Activated CD8-positive, alpha-beta memory T cell treated with anti-CD3 and anti-CD28 coated beads, Interleukin-2, amount 50 U/mL, for 48 hours (primary cell): ENCODE results near the gene ADAM10.

Source experiments
- DNase-seq: peaks from one replicate; pipeline ENCODE4 v3.0.0-alpha.2; 2020

Gene ADAM10

DNA sequence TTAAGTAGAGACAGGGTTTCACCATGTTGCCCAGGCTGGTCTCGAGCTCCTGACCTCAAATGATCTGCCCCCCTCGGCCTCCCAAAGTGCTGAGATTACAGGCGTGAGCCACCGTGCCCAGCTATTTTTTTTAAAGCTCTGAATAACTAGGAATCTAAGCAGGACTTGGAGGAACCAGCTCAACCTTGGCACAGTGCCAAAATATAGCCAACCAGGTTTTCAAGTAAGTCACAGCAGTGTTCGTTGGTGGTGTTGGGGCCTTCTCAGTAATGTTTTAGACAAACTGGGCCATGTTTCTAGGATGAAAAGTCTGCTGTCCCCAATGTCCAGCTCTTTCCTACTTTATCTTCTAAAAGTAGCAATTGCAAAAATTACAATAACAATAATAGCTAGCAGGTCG, 6.4 kb upstream of the ADAM10 start:
- DNase-seq = no peak

DNA sequence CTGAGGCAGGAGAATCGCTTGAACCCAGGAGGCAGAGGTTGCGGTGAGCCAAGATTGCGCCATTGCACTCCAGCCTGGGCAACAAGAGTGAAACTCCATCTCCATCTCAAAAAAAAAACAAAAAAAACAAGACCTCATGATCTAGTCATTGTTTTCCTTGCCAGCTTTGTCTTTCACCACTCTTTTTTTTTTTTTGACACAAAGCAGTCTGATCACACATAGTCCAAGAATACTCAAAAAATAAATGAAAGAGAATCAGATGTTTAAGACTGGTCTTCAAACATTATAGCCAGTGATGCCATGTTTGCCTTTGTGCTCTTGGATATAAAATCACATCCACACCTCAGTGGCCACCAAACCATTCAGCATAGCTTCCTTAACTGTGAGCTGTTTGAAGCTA, 5.8 kb upstream of the ADAM10 start:
- DNase-seq = no peak

DNA sequence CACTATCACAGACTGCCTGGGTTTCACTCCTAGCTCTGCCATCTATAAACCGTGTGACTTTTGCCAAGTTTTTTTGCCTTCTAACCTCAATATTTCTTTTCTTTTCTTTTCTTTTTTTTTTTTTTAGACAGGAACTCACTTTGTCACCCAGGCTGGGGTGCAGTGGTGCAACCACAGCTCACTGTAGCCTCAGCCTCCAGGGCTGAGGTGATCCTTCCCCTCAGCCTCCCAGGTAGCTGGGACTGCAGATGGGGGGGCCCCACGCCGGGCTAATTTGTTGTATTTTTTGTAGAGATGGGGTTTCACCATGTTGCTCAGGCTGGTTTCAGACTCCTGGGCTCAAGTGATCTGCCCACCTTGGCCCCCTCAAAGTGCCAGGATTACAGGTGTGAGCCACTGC, 3.2 kb upstream of the ADAM10 start:
- DNase-seq = no peak

DNA sequence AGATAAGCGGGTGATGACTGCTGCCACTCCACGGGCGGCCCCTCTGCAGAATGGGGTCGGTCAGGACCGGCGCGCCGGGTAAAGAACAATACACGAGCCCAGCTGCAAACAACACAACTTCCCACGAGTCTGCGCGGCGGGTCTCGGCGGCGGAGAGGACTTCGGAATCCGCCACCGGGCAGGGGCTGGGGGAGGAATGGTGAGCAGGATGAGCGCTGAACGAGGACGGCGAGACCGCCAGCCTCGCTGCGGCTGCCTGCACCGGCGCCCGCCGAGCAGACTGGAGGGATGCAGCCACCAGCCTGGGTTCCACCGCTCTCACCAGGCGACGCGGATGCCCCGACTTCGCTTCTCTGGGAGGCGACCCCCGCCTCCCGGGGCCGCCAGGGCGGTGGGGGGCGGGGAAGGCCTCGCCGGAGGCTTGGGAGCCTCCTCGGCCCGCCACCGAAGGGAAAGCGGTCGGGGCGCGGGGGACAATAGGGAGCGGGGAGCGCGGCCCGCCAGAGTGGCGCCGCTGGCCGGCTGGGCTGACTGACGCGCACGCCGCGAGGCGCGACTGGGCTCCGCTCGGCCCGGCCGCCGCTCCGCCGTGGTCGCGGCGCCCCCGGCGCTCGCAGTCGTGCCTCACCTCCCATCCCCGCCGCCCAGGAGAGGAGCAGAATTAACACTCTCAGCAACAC, 515 bp downstream of the ADAM10 start:
- peak; percentile 72 for DNase-seq

DNA sequence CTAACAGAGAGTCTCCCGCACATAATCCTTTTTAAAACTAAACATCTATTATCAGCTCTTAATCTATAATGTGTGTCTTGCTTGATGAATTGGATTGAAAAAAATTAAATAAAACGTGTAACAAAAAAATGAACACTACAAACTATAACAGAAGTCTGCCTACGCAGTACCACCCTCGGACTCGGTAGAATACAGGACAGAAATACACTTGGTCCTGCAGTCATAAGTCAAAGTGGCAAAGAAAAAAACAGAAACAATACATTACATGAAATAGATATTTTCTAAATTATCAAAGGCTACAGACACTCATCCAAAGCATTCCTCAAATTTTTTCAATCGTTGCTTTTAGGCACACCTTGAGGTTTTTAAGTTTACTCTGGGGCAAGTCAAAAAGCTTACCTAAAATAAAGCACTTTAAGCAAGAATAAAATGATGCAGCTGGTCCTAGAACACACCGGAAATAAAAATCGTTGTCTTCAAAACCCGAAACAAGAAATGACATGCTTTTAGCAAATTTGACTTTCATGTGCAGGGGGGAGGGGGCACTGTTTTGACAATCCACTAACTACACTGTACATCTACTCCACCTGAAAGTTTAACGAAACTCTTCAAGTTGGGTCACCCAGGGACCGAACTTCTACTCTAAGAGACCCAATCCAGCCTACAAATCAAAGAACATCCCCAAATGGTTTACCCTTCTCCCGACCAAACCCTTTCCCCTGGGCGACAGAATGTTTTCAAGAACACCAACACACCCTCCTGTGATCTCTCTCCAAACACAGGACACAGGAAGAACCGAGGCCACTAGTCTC, 1.3 kb downstream of the ADAM10 start:
- no peak for DNase-seq

DNA sequence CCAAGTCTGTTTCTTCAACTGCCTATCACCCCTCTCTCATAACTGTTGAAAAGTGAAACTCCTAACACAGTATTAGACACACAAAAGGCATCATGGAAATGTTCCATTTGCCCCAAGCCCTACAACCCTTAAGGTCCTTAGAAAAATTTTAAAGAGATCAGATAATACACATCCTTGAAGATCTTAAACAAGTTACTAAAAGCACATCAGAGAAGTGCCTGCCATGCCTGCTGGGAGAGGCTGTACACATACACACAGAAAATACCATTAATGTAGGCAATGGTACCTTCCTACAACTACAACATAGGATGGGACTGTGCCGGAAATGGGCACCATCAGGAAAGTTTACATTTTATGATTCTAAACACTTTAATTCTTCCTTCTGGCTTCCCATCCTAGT, 3.3 kb downstream of the ADAM10 start:
- no peak for DNase-seq

DNA sequence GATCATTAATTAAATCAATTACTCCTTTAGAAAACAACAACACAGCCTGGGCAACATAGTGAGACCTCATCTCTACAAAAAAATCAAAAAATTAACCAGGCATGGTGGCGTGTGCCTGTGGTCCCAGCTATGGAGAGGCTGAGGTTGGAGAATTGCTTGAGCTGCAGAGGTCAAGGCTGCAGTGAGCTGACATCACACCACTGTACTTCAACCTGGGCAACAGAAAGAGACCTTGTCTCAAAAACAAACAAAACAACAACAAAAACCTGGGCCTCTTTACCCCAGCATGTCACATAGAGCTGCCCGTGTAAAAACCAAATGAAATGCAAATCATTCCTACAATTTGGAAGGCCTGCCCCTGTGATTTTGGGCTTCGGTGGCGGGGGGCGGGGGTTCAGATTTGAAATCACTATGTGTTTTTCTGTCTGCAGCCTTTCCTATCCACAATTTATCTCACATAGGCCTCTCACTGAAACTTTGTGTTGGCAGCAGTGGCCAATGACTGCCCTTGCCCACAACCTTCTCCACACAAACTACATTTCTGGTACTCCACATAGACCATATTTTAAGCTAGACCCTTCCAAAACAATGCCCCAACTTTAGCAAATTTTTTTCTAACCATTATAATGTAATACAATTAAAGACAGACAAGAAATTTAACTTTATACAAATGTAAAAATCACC, 6.5 kb downstream of the ADAM10 start:
- DNase-seq = no peak

DNA sequence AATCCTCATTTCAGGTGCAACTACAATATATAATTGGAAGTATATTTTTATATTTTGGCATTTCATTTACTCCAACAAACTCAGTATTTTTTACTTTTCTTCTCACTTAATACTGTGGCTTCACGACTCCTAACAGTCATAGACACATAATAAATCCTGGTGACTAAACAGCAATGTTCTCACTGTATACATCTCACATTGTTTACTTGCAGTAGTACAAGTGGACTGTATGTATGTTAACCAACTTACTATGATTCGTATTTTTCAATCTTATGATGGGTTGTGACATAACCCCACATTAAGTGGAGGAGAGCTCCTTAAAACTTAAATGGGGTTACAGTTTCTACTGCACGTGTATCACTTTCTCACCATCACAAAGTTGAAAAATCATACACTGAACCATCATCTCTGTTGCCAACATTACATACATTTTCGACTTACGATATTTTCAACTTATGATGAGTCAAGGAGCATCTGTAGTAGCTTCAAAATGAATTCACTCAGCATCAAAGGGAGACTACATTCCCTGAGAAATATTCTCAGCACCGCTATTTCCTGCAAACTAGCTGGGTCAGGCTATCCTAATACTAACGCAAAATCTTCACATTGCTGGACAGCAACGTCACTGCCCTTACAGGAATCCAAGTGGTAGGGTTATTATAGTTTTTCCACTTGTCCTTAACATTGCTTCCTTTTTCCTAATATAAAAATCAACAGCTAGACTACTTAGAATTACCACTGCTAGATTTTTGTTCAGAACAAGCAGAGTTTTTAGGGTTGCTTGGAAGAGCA, 7.3 kb downstream of the ADAM10 start:
- no peak for DNase-seq

DNA sequence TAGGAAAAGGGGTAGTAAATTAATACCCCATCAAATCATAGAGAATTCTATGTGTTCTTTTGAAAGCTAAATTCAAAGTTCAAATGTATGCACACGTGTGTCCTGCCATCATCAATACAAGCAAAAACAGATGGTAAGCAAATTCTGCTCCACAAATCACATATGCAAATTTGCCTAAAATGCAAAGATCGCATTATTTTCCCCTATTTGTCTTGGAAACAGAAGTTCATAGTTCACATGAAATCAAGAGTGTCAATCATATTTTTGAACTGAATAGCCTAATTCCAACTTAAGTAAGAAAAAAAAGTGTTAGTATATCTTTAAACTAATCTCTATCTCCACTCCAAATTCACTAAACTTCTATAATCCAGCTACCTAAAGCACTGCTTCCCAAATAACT, 8.5 kb downstream of the ADAM10 start:
- DNase-seq = no peak

DNA sequence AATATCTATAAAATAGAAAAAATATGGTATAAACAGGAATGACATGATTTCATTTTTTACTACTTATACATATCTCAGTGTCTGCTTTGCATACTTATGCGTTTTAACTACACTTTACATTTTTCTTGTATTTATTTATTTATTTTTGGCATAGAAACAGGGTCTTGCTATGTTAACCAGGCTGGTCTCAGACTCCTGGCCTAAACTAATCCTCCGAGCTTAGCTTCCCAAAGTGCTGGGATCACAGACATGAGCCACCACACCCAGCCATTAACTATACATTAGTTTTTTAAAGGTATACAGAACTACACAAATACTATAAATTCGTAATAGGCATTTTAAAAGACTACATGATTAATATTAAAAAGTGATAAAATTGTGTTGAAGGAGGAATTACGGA, 9.1 kb downstream of the ADAM10 start:
- DNase-seq = no peak

DNA sequence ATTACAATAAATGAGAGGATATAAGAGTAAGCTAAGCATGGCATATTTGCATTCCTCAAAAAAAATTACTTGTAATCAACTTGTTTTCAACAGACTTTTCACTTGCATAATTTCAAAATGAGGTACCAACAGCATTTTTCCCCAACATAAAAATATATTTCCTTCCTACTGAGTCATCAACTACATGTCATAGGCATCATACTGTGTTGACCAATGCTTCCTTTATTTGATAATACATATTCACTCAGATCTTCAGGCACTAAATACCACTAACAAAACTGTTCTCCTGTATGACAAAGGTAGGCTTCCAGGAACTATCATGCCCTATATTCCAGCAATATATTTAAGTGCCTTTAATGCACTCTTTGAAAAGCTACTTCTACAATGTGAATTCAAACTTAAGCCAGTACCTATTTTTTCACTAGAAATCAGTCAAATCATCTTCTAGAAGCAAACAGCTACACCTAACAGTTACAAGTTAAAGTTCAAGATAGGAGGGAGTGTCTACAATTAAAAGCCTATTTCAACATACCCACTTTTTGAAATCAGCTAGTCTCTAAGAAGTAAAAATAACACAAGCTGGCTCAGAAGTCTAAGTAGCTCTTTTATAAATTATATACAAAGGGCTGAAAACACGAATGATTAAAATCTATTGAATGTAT, 11.3 kb downstream of the ADAM10 start:
- DNase-seq = no peak

DNA sequence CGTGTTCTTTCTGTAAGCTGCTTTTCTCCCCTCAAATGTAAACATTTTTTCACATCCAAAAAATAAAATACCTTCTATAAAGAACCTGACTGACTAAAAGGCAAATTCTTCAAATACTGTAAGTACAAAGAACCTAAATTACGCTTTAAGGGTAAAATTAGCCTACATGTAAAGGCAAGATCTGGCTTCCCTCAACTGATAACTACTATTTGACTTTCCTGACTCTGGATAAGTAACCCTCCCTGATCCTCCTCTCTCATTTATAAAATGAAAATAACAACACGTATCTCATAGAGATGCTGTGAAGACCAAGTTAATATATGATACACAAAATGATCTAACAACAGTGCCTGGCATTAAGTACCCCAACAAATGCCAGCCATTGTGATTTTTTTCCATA, 12.2 kb downstream of the ADAM10 start:
- DNase-seq = no peak

DNA sequence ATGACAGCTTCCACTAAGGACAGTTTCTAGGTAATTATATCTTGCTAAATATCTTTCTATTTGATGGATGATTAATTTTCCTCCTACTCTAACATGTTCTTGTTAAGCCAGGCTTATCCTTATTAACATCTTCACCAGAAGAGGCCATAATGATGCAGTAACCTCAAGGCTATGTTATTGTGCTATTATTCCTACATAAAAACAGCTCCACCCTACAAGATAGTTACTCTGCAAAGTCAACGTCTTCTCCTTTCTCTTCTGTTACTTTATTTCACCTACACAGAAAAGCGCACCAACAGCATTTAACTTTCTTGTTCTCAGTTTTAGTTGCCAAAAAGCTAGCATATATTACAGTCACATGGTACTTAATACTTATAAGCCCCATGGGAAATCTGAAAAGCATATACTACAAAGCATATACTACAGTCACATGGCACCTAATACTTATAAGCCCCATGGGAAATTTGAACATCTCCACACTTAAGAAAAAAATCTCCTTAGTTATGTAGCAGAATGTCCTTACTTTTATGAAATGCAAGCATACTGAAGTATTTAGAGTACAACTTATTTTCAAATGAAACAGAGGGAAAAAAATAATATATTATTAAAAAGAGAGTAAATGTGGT, 13.4 kb downstream of the ADAM10 start:
- no peak for DNase-seq

DNA sequence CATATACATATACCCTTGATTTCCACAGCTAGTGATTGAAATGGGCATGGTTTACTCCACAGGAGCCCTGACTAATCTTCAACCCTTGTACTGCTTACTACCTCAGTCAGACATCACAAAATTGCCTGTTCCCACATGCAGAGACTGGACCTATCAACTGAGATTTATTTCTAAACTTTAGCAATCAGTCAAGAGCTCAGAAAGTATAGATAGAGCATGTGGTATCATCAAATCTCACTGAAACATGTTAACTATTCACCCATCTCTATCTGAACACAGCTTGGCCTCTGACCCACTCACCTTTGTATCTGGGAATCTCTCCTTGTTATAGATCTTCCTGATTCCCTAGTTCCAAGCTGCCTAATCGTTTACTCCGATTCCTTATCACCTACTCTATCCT, 14.6 kb downstream of the ADAM10 start:
- DNase-seq = no peak

DNA sequence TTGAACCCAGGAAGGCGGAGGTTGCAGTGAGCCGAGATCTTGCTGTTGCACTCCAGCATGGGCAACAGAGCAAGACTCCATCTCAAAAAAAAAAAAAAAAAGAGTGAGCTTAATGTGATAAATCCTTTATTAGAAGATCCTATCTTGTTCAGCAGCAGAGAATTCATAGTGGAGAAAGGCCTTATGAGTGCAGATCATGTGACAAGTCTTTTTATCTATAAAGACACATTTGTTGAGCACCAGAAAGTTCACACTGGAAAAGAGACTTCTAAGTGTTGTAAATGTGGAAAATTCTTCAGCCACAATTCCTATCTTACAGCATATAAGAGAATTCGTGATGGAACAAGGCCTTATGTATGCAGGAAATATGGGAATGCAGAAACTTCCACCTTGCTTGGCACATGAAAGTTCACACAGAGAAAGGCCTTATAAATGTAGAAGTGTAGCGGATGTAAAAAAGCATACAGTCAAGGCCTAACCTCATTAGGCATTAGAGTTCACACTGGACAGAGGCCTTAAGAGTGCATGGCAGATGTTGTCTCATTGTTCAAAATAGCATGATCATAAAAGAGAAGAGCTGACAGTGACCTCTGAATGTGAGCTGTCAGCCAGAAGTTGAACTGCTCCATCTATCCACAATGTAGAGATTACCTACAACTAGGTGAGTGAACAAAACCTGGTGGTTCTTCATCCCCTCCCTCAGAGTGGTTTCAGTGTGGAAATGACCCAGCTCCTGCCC, 16.7 kb downstream of the ADAM10 start:
- DNase-seq = no peak

DNA sequence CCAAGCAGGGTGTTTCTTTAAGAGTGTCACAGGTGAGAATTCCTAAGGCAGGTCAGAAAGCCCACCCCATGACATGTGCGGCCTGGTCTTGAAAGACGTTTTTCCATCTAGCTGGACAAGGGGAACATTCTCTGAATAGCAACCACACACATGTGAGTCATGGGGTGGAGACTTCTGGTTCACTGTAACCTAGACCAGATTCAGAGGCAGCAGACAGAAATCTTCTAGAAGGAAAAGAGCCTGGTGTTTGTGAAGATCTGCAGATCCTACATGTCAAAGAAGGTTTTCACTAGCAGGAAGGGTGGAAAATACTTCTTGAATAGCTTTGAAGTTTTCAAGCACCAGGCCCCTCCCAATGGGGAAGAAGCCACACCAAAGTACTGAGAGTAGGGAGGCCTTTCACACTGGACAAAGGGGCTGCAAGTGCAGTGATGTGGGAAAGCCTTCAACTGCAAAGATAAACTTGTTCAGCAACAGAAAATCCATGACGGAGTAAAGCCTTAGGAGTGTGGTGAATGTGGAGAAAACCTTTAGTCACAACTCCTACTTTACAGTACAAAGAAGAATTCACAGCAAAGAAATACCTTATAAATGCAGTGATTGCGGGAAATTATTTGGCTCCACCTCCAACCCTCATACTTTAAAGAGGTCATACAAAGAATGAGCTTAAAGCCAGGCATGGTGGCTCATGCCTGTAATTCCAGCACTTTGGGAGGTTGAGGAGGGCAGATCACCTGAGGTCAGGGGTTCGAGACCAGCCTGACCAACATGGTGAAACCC, 17.6 kb downstream of the ADAM10 start:
- DNase-seq = no peak

DNA sequence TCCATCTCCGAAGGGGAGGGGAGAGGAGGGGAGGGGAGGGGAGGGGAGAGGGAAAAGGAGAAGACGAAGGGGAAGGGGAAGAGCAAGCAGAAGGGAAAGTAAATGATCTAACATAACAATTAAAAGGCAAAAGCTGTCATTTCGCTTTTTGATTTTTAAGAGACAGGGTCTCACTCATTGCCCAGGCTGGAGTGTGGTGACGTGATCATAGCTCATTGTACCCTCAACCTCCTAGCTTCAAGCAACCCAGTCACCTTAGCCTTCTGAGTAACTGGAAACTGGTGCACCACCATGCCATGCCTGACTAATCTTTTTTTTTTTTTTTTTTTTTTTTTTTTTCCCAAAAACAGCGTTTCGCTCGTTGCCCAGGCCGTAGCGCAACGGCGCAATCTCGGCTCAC, 22.6 kb downstream of the ADAM10 start:
- no peak for DNase-seq

DNA sequence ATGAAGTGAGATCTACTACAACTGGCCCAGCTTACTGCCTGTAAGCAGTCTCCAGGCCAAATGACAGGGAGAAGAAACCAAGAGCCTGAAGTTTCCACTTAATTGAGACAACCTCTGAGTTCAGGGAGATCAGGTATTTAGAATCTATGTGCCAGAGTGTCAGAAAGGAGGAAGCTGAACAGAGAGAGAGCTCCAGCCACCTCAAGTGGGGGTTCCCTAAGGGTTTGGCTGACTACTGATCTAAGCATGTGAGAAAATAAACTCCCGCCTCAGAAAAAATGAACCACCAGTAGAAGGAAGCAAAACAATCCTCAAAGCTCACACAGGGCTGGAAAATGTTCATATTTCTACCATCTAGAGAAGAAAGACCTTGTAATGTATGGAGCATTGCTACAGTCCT, 25.0 kb downstream of the ADAM10 start:
- DNase-seq = no peak

DNA sequence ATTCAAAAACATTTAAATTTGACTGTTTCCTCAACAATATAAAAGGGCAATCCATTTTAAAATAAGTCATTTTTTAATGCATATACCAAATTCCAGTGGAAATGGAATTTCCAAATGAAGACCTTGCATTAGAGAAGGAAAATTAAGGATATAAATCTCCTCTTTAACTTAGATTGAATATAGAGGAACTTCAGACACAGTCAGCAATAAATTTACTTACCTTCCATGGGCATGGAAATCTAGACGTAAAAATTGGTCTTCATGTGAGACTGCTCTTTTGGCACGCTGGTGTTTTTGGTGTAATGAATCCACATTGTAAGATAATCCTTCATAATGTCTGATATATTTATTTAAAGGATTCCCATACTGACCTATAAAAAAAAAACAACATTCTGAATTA, 32.1 kb downstream of the ADAM10 start:
- no peak for DNase-seq

DNA sequence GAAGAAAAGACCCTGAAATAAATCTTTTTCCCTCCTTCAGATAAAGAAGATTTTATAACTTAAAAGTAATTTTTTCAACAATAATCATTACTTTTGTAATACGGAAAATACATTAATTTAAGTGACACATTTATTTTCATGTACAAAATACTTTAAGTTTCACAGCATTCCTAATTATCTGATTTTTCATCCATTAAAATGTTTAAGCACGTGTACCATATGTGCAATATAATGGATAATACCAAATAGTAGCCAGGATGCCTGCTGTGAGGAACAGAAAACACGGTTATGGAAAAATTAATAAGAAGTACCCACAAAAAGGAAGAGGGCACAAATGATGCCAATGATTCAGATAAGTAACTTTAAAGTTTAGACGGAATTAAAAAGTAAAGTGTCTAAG, 33.5 kb downstream of the ADAM10 start:
- no peak for DNase-seq
